NT2/D1 (cell line): ENCODE results near the gene DENND5A.

Experiments
- SUZ12 ChIP-seq: IDR thresholded peaks from 2 replicates; pipeline ENCODE4 v1.6.1; 2011; ENCODE audit not compliant: insufficient read length, insufficient read depth; ENCODE audit errors: extremely low read depth
- YY1 ChIP-seq: IDR thresholded peaks from 2 replicates; pipeline ENCODE4 v1.6.1; 2011; ENCODE audit not compliant: insufficient read length, insufficient read depth
- ZNF274 ChIP-seq: IDR thresholded peaks from 2 replicates; pipeline ENCODE4 v1.6.1; 2011; ENCODE audit warnings: mild to moderate bottlenecking, low read depth, low read length

DNA sequence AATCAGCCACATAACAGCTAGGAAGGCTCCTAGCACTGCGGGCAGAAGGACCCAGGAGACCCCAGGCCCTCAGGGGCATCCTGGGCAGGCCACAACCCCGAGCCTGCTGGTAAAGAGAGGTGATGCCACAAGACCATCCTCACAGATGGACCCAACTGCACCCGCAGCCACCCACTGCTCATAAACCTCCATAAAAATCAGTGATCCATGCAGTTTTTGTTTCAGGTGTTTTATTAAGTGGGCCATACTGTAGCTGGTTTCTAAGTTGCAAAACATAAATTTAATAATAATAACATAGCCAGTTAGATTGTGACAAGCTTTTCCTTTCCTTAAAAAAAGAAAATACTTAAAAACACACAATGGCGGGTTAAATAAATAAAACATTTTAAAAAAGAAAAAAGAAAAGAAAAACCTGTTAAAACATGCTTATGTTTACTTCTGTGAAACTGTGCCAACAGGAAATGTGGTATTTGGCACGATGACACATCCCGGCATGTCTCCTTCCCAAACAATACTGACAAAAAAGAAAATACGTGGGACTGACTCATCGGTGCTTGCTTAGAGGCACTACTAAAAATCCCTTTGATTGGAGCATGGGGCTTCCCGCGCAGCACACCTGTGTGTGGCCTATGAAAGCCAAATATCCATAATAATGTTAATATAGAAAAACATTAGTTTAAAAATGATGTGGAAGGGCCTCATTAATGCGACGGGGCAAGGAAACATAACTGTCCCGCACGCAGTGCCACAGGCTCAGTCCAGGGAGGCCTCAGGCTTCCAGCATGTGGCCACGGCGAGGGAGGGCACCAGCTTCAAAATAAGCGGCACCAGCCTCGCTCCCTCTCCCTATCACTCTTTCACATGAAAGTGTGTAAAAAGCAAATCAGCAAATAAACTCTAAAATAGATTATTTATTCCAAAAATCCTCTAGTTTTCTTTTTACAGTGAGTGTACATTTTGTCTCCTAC is 126.3 kb downstream of the DENND5A start:
- TF ChIP-seq ZNF274 (no peak), SUZ12 (no peak), YY1 (no peak)
